MCF 10A (cell line): Measurements from ENCODE around the gene KLHL15. TPM values are rescaled to one million over a fixed set of nuclear protein-coding genes. Genes with fewer than 3 reads are reported as not detected.
A peak's percentile ranks its signal among the peaks of the same experiment; 100 is the strongest.

ENCODE experiments used
- BruUV-seq: library from RNA; stranded (reverse); fragments of 400-500 nt; replicated peaks from 2 replicates; lab custom pipeline; 2021; lab: Mats Ljungman, UMichigan
- CTCF ChIA-PET: fragments of 300-600 bp; sonication (Branson Sonifier 250); formaldehyde crosslinking; extraction: SDS; loops from one replicate; lab custom pipeline; 2021; ENCODE audit warnings: antibody characterized with exemption, inconsistent platforms; lab: Yijun Ruan, JAX
- POLR2A ChIA-PET: fragments of 300-600, 350-650 bp; sonication (Branson Sonifier 250); formaldehyde crosslinking; extraction: SDS; loops from one replicate; lab custom pipeline; 2020; ENCODE audit warnings: antibody characterized with exemption, inconsistent platforms; lab: Yijun Ruan, JAX
- DNase-seq: peaks from one replicate; pipeline ENCODE4 v3.0.0-alpha.2; 2018; ENCODE audit not compliant: unreplicated experiment
- H3K27ac Mint-ChIP-seq: one replicate; pipeline ENCODE4 v1.8.0; 2022; ENCODE audit warnings: mild to moderate bottlenecking, low read depth, mixed read lengths; ENCODE audit not compliant: unreplicated experiment
- H3K27me3 Mint-ChIP-seq: one replicate; pipeline ENCODE4 v1.8.0; 2022; ENCODE audit warnings: mixed read lengths; ENCODE audit not compliant: insufficient read depth, unreplicated experiment
- H3K36me3 Mint-ChIP-seq: one replicate; pipeline ENCODE4 v1.8.0; 2022; ENCODE audit warnings: mild to moderate bottlenecking, moderate library complexity, mixed read lengths; ENCODE audit not compliant: insufficient read depth, unreplicated experiment
- H3K4me1 Mint-ChIP-seq: one replicate; pipeline ENCODE4 v1.8.0; 2022; ENCODE audit warnings: mixed read lengths; ENCODE audit not compliant: insufficient read depth, unreplicated experiment
- H3K4me3 Mint-ChIP-seq: one replicate; pipeline ENCODE4 v1.8.0; 2022; ENCODE audit warnings: mild to moderate bottlenecking, moderate library complexity, mixed read lengths; ENCODE audit not compliant: unreplicated experiment
- H3K9me3 Mint-ChIP-seq: one replicate; pipeline ENCODE4 v1.8.0; 2022; ENCODE audit warnings: mixed read lengths; ENCODE audit not compliant: unreplicated experiment
- intact Hi-C: fragments of 100-400 bp; cut with micrococcal nuclease; formaldehyde crosslinking; loops from 2 replicates; pipeline ENCODE4 v1.14.1; 2022
- total RNA-seq: library from RNA; stranded (reverse); gene quantifications from 2 replicates; pipeline ENCODE4 v1.2.3, GENCODE V29; 2022
- TF ChIP-seq, protein P1 (sequence below): fragments of 200-600 bp; IDR thresholded peaks from one replicate; pipeline ENCODE4 v1.8.0; 2022; ENCODE audit warnings: antibody characterized with exemption, mild to moderate bottlenecking; ENCODE audit not compliant: unreplicated experiment

KLHL15 gene
- total RNA-seq, 1 experiment from 2014 or later = 4.8 TPM

DNA sequence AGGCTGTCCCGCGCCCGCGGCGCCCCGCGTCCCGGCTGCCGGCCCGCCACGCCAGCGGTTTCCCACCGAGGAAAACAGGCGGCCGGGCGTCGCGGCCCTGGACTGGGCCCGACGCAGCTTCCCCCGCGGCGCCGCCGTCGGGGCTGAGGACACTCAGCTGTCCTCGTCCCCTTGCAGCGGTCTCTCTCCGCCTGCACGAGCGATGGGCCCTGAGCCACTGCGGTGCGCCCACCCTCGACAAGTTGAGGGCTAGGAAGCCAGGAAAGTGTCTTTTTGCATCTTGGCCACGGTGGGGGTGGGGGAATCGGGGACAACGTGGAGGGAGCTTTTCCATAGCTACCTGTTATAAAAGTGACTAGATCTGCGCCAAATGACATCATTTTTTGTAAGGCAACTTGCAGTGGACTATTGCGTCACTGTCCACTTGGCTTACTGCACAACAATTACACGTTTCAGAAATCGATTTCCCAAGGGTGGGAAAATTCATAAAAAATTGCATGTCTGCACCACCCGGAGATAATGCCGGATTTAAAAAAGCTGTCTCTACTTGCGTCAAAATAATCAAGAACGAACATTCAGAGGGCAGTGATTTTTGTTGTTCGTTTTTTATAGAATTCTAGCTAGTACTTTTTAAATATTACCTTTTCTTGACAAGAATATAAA is 1.1 kb downstream of the KLHL15 start:
- CTCF ChIA-PET = interaction anchor here (0.6 to 4.4 kb wide), 7 partner anchors 26 to 225 kb away, joined by 3 to 23 read pairs (median 3); partner anchors contain the start of gene EIF2S3
- H3K27ac Mint-ChIP-seq = peak overlapping the region; percentile 77
- H3K4me1 Mint-ChIP-seq = no peaks in the 10 kb centered on the region
- TF ChIP-seq, protein P1, sequence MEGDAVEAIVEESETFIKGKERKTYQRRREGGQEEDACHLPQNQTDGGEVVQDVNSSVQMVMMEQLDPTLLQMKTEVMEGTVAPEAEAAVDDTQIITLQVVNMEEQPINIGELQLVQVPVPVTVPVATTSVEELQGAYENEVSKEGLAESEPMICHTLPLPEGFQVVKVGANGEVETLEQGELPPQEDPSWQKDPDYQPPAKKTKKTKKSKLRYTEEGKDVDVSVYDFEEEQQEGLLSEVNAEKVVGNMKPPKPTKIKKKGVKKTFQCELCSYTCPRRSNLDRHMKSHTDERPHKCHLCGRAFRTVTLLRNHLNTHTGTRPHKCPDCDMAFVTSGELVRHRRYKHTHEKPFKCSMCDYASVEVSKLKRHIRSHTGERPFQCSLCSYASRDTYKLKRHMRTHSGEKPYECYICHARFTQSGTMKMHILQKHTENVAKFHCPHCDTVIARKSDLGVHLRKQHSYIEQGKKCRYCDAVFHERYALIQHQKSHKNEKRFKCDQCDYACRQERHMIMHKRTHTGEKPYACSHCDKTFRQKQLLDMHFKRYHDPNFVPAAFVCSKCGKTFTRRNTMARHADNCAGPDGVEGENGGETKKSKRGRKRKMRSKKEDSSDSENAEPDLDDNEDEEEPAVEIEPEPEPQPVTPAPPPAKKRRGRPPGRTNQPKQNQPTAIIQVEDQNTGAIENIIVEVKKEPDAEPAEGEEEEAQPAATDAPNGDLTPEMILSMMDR = no peak
- BruUV-seq = no TSS peak
- peaks cover 7% of the 10 kb centered on the region for H3K36me3 Mint-ChIP-seq
- POLR2A ChIA-PET = interaction anchor here (0.6 to 6.6 kb wide), 17 partner anchors 10 to 283 kb away, joined by 3 to 114 read pairs (median 3); partner anchors contain the start of genes ACOT9, APOO, CXorf58 and EIF2S3
- H3K9me3 Mint-ChIP-seq = no peaks in the 10 kb centered on the region
- intact Hi-C loops = loop anchor here (1.0 to 2.0 kb wide), 2 partner anchors 28 to 117 kb away; partner anchors contain the start of genes CXorf58 and EIF2S3
- peaks cover 41% of the 10 kb centered on the region for H3K27me3 Mint-ChIP-seq
- H3K4me3 Mint-ChIP-seq = peak overlapping the region; percentile 73
- peak; percentile 36 for DNase-seq

DNA sequence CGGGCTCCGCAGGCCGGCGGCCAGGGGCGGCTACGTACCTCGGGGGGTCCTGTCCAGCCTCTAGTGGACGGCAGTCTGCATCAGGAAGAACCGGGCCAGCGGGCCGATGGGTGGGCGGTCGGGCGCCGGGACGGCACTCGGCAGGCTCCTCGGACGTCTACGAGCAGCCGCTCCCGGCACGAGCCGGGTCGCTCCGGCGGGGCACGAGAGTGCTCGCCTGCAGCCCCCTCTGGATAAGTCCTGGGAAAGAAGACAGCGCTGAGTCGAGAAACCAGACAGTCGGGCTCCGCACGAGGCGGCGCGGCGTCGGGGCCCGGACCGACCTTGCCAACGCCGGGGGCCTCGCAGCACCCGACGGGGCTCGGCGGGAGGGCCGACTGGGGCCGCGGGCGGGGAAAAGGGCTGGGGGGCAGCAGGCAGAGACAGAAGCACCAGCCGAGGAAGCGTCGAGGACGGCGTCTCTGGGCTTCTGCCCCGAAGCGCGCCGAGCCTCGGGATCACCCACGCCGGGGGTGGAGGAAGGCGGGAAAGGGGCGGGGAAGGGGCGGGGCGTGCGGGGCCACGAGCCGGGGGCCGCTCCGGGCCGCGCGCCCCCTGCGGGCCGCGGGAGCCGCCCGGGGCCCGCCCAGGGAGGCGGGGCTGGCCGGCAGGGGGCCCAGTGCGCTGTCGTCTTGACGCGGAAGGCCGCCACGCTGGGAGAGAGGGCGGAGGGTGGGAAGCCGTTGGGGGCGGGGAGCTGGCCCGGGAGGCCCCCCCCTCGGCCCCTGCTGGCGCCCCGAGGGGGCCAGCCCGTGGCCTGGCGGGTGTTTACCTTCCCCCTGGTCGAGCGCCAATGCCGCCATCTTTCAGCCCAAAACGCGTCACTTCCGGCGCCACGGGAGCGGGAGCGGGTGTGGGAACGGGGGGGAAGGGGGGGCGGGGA is 1.9 kb downstream of the KLHL15 start:
- intact Hi-C loops = loop anchor here (1.0 to 2.0 kb wide), 2 partner anchors 29 to 116 kb away; partner anchors contain the start of genes CXorf58 and EIF2S3
- BruUV-seq = no TSS peak
- H3K27me3 Mint-ChIP-seq = peaks cover 41% of the 10 kb centered on the region

DNA sequence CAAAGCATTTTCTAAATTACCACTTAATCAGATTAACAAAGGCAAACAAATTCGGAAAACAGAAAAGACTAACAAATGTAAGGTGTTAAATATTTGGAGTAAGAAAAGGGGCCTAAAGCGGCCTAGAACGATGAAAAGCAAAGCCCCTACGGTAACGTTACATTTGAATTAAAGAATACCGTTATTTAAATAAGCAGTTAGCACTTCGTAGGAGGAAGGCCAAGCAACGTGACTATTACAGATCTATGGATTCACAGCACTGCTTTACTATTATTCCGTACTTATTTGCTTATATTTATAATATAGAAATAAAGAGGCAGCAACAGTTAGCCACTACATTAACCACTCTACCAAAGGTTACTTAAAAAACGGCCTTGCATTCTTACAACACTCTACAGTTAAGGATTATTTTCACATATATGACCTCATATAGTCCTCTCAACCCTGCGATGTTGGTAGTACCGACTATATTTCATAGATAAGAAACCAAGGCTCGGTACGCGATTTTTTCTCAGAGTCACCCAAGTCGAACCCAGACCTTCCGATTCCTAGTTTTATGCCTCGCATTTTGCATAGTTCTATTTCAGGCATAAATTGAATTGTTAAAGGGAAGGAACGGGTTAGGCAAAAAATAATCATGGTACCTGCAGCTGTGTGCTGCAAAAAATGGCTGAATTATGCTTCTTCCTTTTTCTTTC is 2.9 kb downstream of the KLHL15 start:
- intact Hi-C loops = loop anchor here (2.0 kb wide), 1 partner anchor 115 kb away; the partner anchor contains the start of gene CXorf58
- Mint-ChIP-seq H3K4me1 (peaks cover 7% of the 10 kb centered on the region), H3K27ac (peak overlapping the region; percentile 59), H3K9me3 (no peaks in the 10 kb centered on the region), H3K4me3 (peak overlapping the region; percentile 73), H3K27me3 (peaks cover 41% of the 10 kb centered on the region), H3K36me3 (peaks cover 7% of the 10 kb centered on the region)
- POLR2A ChIA-PET = interaction anchor here (0.6 to 6.6 kb wide), 5 partner anchors 12 to 116 kb away, joined by 3 to 114 read pairs (median 8); partner anchors contain the start of genes APOO, CXorf58 and EIF2S3
- BruUV-seq = TSS peak; percentile 56
- TF ChIP-seq, protein P1 = no peak
- CTCF ChIA-PET = interaction anchor here (4.4 kb wide), 1 partner anchor 30 kb away, joined by 23 read pairs; the partner anchor contains the start of gene EIF2S3
- DNase-seq = peak; percentile 16

More for the DNA sequence above, 1.9 kb downstream of the KLHL15 start:
- Mint-ChIP-seq H3K4me1 (peaks cover 4% of the 10 kb centered on the region), H3K27ac (peak overlapping the region; percentile 77), H3K9me3 (no peaks in the 10 kb centered on the region), H3K36me3 (peaks cover 7% of the 10 kb centered on the region), H3K4me3 (peak overlapping the region; percentile 73)
- POLR2A ChIA-PET = interaction anchor here (0.6 to 6.6 kb wide), 15 partner anchors 11 to 282 kb away, joined by 3 to 114 read pairs (median 3); partner anchors contain the start of genes ACOT9, APOO, CXorf58 and EIF2S3
- DNase-seq = peak; percentile 83
- TF ChIP-seq, protein P1 = no peak
- CTCF ChIA-PET = interaction anchor here (0.6 to 4.4 kb wide), 5 partner anchors 27 to 123 kb away, joined by 3 to 23 read pairs (median 3); partner anchors contain the start of gene EIF2S3
